Sigmoid colon (tissue), 4 donors: Measurements from ENCODE around the gene ALDH3B2.
"Not testable (repeated sequence)": the region's sequence is repeated elsewhere in the genome, so short reads cannot be mapped to it uniquely, and the experiment has no call there.

Experiments
- EP300 ChIP-seq, 4 donors: sonication (generic); formaldehyde crosslinking; IDR thresholded peaks; one replicate each; pipeline ENCODE4 v1.6.1; 2017; ENCODE audit warnings: antibody characterized with exemption in 4 of 4
- POLR2A ChIP-seq, 2 donors: fragments of 450-650 bp; IDR thresholded peaks; one replicate each; pipeline ENCODE4 v1.6.1; 2016; ENCODE audit warnings: antibody characterized with exemption in 2 of 2, mild to moderate bottlenecking in 2 of 2, moderate library complexity in 2 of 2
- POLR2AphosphoS5 ChIP-seq, 4 donors: sonication (generic); formaldehyde crosslinking; IDR thresholded peaks; one replicate each; pipeline ENCODE4 v1.6.1; 2017; ENCODE audit warnings: antibody characterized with exemption in 4 of 4
- TF ChIP-seq, protein P1 (sequence below), 4 experiments: fragments of 450-650 bp in 3 of 4; fragments of 200-600 bp in 1 of 4; IDR thresholded peaks; one replicate each; pipeline ENCODE4 v1.5.1; 2016 to 2019; ENCODE audit warnings: antibody characterized with exemption in 4 of 4, mild to moderate bottlenecking in 3 of 4, moderate library complexity in 2 of 4

DNA sequence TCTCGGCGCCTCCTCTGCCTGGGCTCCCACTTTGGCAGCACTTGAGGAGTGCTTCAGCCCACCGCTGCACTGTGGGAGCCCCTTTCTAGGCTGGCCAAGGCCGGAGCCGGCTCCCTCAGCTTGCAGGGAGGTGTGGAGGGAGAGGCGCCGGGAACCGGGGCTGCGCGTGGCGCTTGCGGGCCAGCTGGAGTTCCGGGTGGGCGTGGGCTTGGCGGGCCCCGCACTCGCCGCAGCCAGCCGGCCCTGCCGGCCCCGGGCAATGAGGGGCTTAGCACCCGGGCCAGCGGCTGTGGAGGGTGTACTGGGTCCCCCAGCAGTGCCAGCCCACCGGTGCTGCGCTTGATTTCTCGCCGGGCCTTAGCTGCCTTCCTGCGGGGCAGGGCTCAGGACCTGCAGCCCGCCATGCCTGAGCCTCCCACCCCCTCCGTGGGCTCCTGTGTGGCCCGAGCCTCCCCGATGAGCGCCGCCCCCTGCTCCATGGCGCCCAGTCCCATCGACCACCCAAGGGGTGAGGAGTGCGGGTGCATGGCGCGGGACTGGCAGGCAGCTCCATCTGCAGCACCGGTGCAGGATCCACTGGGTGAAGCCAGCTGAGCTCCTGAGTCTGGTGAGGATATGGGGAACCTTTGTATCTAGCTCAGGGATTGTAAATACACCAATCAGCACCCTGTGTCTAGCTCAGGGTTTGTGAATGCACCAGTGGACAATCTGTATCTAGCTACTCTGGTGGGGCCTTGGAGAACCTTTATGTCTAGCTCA lies 55.3 kb downstream of the ALDH3B2 start:
- TF ChIP-seq POLR2A, EP300, POLR2AphosphoS5 (IDR thresholded peaks at IDR 0.05): not testable (repeated sequence)
- TF ChIP-seq, protein P1, sequence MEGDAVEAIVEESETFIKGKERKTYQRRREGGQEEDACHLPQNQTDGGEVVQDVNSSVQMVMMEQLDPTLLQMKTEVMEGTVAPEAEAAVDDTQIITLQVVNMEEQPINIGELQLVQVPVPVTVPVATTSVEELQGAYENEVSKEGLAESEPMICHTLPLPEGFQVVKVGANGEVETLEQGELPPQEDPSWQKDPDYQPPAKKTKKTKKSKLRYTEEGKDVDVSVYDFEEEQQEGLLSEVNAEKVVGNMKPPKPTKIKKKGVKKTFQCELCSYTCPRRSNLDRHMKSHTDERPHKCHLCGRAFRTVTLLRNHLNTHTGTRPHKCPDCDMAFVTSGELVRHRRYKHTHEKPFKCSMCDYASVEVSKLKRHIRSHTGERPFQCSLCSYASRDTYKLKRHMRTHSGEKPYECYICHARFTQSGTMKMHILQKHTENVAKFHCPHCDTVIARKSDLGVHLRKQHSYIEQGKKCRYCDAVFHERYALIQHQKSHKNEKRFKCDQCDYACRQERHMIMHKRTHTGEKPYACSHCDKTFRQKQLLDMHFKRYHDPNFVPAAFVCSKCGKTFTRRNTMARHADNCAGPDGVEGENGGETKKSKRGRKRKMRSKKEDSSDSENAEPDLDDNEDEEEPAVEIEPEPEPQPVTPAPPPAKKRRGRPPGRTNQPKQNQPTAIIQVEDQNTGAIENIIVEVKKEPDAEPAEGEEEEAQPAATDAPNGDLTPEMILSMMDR (IDR thresholded peaks at IDR 0.05) = not testable (repeated sequence)
